ENCODE results near the gene PDZD2.
"Not testable (repeated sequence)": the region's sequence is repeated elsewhere in the genome, so short reads cannot be mapped to it uniquely, and the experiment has no call there.

PDZD2 gene

DNA sequence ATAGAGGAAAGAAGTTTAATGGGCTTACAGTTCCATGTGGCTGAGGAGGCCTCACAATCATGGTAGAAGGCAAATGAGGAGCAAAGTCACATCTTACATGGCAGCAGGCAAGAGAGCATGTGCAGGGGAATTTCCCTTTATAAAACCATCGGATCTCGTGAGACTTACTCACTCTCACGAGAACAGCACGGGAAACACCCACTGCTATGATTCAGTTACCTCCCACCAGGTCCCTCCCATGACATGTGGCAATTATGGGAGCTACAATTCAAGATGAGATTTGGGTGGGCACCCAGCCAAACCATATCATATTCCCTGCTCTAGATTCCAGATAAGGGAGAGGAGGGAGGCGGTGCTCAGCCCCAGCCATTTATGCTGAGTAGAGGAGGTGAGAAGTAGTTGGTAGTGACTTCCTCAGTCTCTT is 336.3 kb downstream of the PDZD2 start:
- not testable (repeated sequence) for H3K36me3 Mint-ChIP-seq, H3K9me3 Mint-ChIP-seq, H3K27ac Mint-ChIP-seq, H3K27me3 Mint-ChIP-seq, H3K4me3 Mint-ChIP-seq
- peaks cover 13% of the 10 kb centered on the region for H3K4me1 Mint-ChIP-seq

- peaks cover 13% of the 10 kb centered on the region for H3K4me1 Mint-ChIP-seq
- no peaks in the 10 kb centered on the region for H3K9me3 Mint-ChIP-seq
- no peak overlapping the region for H3K27ac Mint-ChIP-seq
- no peak overlapping the region for H3K4me3 Mint-ChIP-seq
- no peaks in the 10 kb centered on the region for H3K36me3 Mint-ChIP-seq
- no peaks in the 10 kb centered on the region for H3K27me3 Mint-ChIP-seq
Observed at GRCh38 chr5:31976169-31976568, 337.2 kb downstream of the PDZD2 start.

DNA sequence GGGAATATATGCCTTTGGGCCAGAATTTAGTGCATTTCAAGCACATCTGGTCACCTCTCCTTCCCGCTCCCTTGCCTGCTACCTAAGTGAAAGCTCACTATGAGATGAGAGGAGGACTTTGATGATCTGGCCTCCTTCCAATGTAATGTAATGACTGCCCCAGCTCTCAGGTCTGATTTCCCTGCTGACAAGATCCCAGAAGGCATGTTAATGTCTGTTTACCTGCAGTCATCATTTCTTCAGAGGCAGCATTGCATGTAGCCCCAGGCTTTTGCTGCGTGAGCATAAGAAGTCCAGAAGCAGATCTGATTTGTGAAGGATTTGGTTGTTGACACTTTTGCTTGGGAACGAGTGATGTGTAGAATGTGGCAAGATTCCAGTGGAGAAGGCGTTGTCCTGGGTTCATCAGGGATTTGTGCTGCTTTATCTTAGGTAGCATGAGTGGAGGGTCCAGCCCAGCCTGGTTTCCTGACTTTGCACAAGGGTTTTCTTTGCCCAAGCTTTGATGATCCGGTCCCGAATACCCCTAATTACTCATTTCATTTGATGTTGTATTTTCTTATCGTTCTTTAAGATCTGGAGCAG is 342.5 kb downstream of the PDZD2 start:
- H3K36me3 Mint-ChIP-seq = no peaks in the 10 kb centered on the region
- H3K27me3 Mint-ChIP-seq = no peaks in the 10 kb centered on the region
- H3K4me1 Mint-ChIP-seq = no peaks in the 10 kb centered on the region
- no peak overlapping the region for H3K4me3 Mint-ChIP-seq
- no peaks in the 10 kb centered on the region for H3K9me3 Mint-ChIP-seq
- no peak overlapping the region for H3K27ac Mint-ChIP-seq

GRCh38 chr5:31982027-31982426 is 343.1 kb downstream of the PDZD2 start:
- Mint-ChIP-seq H3K36me3 (no peaks in the 10 kb centered on the region), H3K9me3 (no peaks in the 10 kb centered on the region), H3K4me1 (no peaks in the 10 kb centered on the region), H3K27ac (no peak overlapping the region), H3K27me3 (no peaks in the 10 kb centered on the region), H3K4me3 (no peak overlapping the region)

DNA sequence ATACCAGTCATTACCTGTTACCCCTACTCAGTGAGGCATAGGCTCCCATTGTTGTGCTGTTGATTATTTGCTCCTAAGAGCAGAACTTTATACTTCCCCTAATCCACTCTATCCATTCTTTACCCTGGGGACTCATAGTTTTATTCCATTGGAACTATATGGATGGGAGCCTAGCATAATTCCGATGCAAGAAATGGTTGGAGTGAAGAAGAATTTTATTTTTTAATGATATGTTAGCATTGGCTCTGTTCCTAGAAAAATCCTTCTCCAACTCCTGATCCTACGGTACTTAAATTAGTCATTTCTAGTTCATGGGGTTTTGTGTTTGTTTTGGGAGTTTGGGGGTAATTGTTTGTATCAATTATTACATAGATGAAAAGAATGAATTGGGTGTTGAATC is 343.7 kb downstream of the PDZD2 start:
- H3K9me3 Mint-ChIP-seq = no peaks in the 10 kb centered on the region
- no peak overlapping the region for H3K4me3 Mint-ChIP-seq
- no peaks in the 10 kb centered on the region for H3K36me3 Mint-ChIP-seq
- no peaks in the 10 kb centered on the region for H3K27me3 Mint-ChIP-seq
- H3K4me1 Mint-ChIP-seq = no peaks in the 10 kb centered on the region
- H3K27ac Mint-ChIP-seq = no peak overlapping the region

DNA sequence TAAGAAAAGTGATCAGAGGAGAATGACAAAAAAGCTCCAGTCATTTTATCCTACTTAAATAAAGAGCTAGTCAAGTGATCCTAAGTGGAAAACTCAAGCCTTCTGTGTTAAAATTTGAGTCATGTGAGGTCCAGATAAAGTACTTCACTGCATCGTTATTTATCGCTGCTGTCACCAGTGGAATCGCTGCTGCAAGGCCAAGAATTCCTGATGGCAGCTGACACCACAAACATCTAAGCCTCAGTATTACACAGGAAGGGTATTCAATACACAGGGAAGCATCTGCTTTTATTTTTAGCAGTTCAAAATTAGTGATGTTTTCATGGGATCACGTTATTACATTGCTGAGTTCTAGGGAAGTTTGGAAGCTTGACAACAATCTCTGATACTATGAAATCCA is 344.9 kb downstream of the PDZD2 start:
- H3K27ac Mint-ChIP-seq = no peak overlapping the region
- peaks cover 5% of the 10 kb centered on the region for H3K9me3 Mint-ChIP-seq
- H3K4me3 Mint-ChIP-seq = no peak overlapping the region
- no peaks in the 10 kb centered on the region for H3K27me3 Mint-ChIP-seq
- H3K36me3 Mint-ChIP-seq = peaks cover 2% of the 10 kb centered on the region
- H3K4me1 Mint-ChIP-seq = no peaks in the 10 kb centered on the region

DNA sequence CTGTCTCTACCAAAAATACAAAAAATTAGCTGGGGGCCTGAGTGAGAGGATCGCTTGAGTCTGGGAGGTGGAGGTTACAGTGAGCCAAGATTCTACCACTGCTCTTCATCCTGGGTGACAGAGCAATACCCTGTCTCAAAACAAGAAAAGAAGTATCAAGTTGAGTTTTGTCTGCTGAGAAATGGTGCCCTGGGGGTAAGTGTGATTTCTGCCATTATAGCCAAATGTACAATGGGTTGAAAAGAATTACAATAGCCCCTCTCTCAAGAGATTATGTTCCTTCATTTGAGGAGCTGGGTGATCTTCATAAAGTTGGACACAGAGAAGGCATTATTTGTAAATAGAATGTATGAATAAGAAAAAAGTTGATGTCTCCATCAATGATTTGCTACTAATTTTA is 345.8 kb downstream of the PDZD2 start:
- Mint-ChIP-seq H3K4me1 (no peaks in the 10 kb centered on the region), H3K9me3 (peaks cover 5% of the 10 kb centered on the region), H3K4me3 (no peak overlapping the region), H3K36me3 (peaks cover 2% of the 10 kb centered on the region), H3K27me3 (no peaks in the 10 kb centered on the region), H3K27ac (no peak overlapping the region)

DNA sequence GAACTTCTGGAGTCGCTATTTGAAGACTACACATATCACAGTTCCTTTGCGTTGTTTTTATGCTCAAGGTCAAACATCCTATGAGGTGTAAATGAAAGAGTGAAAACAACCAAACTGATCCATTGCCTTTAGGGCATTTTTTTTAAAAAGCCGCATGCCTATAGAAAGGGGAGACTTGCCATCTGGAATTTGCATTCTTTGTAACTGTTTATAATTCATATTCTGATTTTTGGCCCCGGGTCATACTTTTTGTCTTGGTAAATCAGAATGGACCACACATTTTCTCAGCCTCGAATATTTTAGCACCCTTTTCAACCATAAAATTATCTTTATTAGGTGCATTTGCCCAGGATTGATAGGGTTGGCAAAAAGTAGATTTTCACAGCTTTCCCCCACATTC is 347.2 kb downstream of the PDZD2 start:
- Mint-ChIP-seq H3K4me3 (no peak overlapping the region), H3K27ac (no peak overlapping the region), H3K4me1 (no peaks in the 10 kb centered on the region), H3K36me3 (peaks cover 2% of the 10 kb centered on the region), H3K9me3 (peaks cover 5% of the 10 kb centered on the region), H3K27me3 (peaks cover 1% of the 10 kb centered on the region)

GRCh38 chr5:31987985-31988710 is 349.2 kb downstream of the PDZD2 start:
- no peaks in the 10 kb centered on the region for H3K4me1 Mint-ChIP-seq
- H3K36me3 Mint-ChIP-seq = peaks cover 2% of the 10 kb centered on the region
- no peak overlapping the region for H3K4me3 Mint-ChIP-seq
- H3K27ac Mint-ChIP-seq = no peak overlapping the region
- H3K27me3 Mint-ChIP-seq = peaks cover 1% of the 10 kb centered on the region
- H3K9me3 Mint-ChIP-seq = peaks cover 5% of the 10 kb centered on the region

GRCh38 chr5:31990081-31990650 is 351.2 kb downstream of the PDZD2 start:
- Mint-ChIP-seq H3K27me3 (peaks cover 1% of the 10 kb centered on the region), H3K36me3 (peaks cover 2% of the 10 kb centered on the region), H3K27ac (no peak overlapping the region), H3K4me1 (no peaks in the 10 kb centered on the region), H3K4me3 (no peak overlapping the region), H3K9me3 (peaks cover 5% of the 10 kb centered on the region)

DNA sequence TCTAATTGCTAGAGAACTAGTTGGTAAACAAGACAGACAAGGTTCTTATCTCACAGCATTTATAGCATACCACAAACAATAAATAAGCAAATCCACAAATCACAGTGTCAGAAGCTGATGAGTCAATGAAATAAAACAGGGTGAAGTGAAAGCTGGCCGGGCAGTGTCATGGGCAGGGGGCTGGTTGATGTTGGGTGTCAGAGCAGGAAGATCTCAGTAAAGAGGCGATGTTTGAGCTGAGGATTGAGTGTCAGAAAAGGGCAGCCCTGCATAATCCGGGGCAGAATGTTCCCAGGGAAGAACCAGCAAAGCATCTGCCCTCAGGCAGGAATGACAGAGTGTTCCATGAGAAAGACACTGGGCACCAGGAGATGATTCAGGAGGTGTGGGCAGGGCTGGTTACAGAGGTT is 351.8 kb downstream of the PDZD2 start:
- peaks cover 1% of the 10 kb centered on the region for H3K27me3 Mint-ChIP-seq
- peaks cover 2% of the 10 kb centered on the region for H3K36me3 Mint-ChIP-seq
- H3K9me3 Mint-ChIP-seq = peaks cover 5% of the 10 kb centered on the region
- no peak overlapping the region for H3K4me3 Mint-ChIP-seq
- H3K4me1 Mint-ChIP-seq = peaks cover 4% of the 10 kb centered on the region
- no peak overlapping the region for H3K27ac Mint-ChIP-seq

GRCh38 chr5:31992377-31992776 is 353.4 kb downstream of the PDZD2 start:
- peaks cover 2% of the 10 kb centered on the region for H3K36me3 Mint-ChIP-seq
- peaks cover 5% of the 10 kb centered on the region for H3K9me3 Mint-ChIP-seq
- H3K4me1 Mint-ChIP-seq = peaks cover 9% of the 10 kb centered on the region
- no peak overlapping the region for H3K27ac Mint-ChIP-seq
- no peak overlapping the region for H3K4me3 Mint-ChIP-seq
- peaks cover 1% of the 10 kb centered on the region for H3K27me3 Mint-ChIP-seq

GRCh38 chr5:31993165-31993961 is 354.4 kb downstream of the PDZD2 start:
- no peaks in the 10 kb centered on the region for H3K36me3 Mint-ChIP-seq
- H3K4me1 Mint-ChIP-seq = peaks cover 9% of the 10 kb centered on the region
- no peak overlapping the region for H3K4me3 Mint-ChIP-seq
- peaks cover 1% of the 10 kb centered on the region for H3K27me3 Mint-ChIP-seq
- H3K9me3 Mint-ChIP-seq = no peaks in the 10 kb centered on the region
- no peak overlapping the region for H3K27ac Mint-ChIP-seq

- Mint-ChIP-seq H3K4me1 (peaks cover 9% of the 10 kb centered on the region), H3K9me3 (no peaks in the 10 kb centered on the region), H3K36me3 (no peaks in the 10 kb centered on the region), H3K27ac (no peak overlapping the region), H3K4me3 (no peak overlapping the region), H3K27me3 (peaks cover 1% of the 10 kb centered on the region)
Observed at GRCh38 chr5:31995006-31995405, 356.1 kb downstream of the PDZD2 start.

DNA sequence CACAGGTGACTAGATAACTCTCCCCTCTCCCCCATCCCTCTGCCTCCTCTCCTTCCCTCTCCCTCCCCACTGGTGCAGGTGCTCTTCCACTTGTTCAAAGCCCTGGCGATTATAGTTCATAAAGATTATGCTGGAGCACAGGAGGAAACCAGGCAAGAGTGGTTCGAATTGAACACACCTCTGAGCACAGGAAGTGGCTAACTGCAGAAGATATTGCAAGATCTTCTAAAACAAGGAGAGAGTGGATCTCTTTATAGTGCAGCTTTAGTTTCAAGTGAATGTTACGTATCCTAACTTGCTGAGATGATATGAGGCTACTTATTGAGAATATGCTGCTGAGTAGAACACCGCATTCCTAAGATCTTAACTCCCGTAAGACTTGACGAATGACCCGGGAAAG is 356.8 kb downstream of the PDZD2 start:
- Mint-ChIP-seq H3K4me1 (peaks cover 9% of the 10 kb centered on the region), H3K36me3 (no peaks in the 10 kb centered on the region), H3K27me3 (no peaks in the 10 kb centered on the region)

DNA sequence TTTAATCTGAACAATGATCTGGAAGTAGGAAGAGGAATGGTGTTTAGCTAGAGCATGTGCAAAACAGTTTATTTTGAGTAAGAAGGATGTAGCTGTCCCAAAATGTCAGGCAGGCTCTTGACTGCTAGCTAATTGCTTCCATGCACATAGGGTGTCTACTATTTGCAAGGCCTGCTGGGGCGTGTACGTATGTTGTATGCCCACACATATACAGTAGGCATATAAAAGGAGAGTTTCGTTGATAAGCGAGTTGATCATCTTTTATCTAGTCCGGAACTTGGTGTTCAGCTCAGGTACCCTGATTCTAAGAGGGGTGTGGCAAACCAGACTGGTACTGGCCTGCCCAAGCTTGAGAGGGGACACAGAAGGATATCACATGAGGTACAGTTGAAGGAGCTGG is 358.0 kb downstream of the PDZD2 start:
- Mint-ChIP-seq H3K9me3 (no peaks in the 10 kb centered on the region), H3K27ac (no peak overlapping the region), H3K36me3 (no peaks in the 10 kb centered on the region), H3K27me3 (no peaks in the 10 kb centered on the region), H3K4me1 (peaks cover 9% of the 10 kb centered on the region), H3K4me3 (no peak overlapping the region)

More for the DNA sequence above, 356.8 kb downstream of the PDZD2 start:
- Mint-ChIP-seq H3K4me3 (no peak overlapping the region), H3K9me3 (no peaks in the 10 kb centered on the region), H3K27ac (no peak overlapping the region)
